AG09309 (cell line): ENCODE measurements around the gene HEG1.

ENCODE experiments used
- DNase-seq: peaks from one replicate; pipeline ENCODE4 v3.0.0-alpha.2; 2010; ENCODE audit warnings: low read depth
- H3K4me3 ChIP-seq: 2 replicates; pipeline ENCODE4 v1.5.1; 2011; ENCODE audit warnings: mild to moderate bottlenecking, low read depth, low read length, moderate library complexity; ENCODE audit not compliant: control insufficient read depth
- TF ChIP-seq, protein P1 (sequence below): IDR thresholded peaks from 2 replicates; pipeline ENCODE4 v1.5.1; 2011; ENCODE audit warnings: mild to moderate bottlenecking, low read depth, low read length, inconsistent platforms; ENCODE audit not compliant: insufficient read depth, control insufficient read depth; ENCODE audit errors: missing control alignments

The HEG1 gene

DNA sequence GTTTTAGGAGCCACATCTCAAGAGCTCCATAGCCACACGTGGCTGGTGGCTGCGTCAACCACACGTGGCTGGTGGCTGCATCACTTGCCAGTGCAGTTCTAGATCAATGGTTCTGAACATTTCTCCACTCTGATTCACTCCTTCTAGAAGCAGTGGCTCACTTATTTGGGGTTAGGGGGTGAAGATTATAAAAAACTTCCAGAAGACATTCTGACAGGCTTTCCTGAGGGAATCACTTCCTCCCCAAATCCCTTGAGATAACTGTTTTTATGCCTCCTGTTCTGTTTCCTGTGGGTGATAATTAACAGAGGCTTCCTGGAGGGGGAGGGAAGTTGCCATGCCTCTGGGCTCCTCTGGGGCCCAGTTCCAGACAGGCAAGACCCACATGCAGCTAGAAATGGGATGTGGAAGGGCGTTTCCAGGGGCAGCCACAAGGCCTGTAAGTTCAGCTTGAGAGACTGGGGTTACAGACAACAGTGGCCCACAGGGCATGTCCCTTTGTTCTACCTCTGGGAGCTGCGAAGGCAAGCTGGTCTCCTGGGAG, 23.6 kb downstream of the HEG1 start:
- TF ChIP-seq, protein P1, sequence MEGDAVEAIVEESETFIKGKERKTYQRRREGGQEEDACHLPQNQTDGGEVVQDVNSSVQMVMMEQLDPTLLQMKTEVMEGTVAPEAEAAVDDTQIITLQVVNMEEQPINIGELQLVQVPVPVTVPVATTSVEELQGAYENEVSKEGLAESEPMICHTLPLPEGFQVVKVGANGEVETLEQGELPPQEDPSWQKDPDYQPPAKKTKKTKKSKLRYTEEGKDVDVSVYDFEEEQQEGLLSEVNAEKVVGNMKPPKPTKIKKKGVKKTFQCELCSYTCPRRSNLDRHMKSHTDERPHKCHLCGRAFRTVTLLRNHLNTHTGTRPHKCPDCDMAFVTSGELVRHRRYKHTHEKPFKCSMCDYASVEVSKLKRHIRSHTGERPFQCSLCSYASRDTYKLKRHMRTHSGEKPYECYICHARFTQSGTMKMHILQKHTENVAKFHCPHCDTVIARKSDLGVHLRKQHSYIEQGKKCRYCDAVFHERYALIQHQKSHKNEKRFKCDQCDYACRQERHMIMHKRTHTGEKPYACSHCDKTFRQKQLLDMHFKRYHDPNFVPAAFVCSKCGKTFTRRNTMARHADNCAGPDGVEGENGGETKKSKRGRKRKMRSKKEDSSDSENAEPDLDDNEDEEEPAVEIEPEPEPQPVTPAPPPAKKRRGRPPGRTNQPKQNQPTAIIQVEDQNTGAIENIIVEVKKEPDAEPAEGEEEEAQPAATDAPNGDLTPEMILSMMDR = no peak
- H3K4me3 ChIP-seq = no peak overlapping the region
- DNase-seq = no peak

DNA sequence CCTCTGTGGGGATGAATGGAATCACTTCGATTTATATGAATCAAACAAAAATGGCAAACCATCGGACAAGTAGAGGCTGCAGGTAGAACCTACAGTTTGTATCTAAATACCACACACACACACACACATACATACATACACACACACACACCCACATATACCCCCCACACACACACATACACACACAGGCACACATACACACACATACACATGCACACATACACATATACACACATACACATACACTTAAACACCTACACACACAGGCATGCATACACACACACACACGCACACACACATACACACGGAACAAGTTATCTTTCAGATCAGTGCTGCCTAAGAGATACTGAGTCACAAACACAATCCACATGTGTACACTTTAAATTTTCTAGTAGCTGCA, 24.3 kb downstream of the HEG1 start:
- no peak for DNase-seq
- no peak overlapping the region for H3K4me3 ChIP-seq
- TF ChIP-seq, protein P1 = no peak

- H3K4me3 ChIP-seq = no peak overlapping the region
- DNase-seq = no peak
- TF ChIP-seq, protein P1 = no peak
Measured at GRCh38 chr3:125028657-125029056, 27.1 kb downstream of the HEG1 start.

- no peak for DNase-seq
- TF ChIP-seq, protein P1 = no peak
- no peak overlapping the region for H3K4me3 ChIP-seq
Measured at GRCh38 chr3:125025642-125026041, 30.2 kb downstream of the HEG1 start.

GRCh38 chr3:125024817-125025216, 31.0 kb downstream of the HEG1 start:
- H3K4me3 ChIP-seq = no peak overlapping the region
- no peak for DNase-seq
- TF ChIP-seq, protein P1 = no peak

GRCh38 chr3:125023833-125024555, 31.8 kb downstream of the HEG1 start:
- TF ChIP-seq, protein P1 = no peak
- H3K4me3 ChIP-seq = no peak overlapping the region
- DNase-seq = no peak
